ENCODE measurements around the gene MEOX2. TPM values are rescaled to one million over a fixed set of nuclear protein-coding genes. Genes with fewer than 3 reads are reported as not detected.

MEOX2 gene
- total RNA-seq, 1 donor from 2014 or later = 3.0 TPM

GRCh38 chr7:15681186-15681585 is 5.3 kb downstream of the MEOX2 start:
- H3K27me3 Mint-ChIP-seq = peaks cover 46% of the 10 kb centered on the region
- no peaks in the 10 kb centered on the region for H3K36me3 Mint-ChIP-seq
- no peaks in the 10 kb centered on the region for H3K9me3 Mint-ChIP-seq
- H3K4me1 Mint-ChIP-seq (ENCODE audit: unreplicated experiment) = peaks cover 7% of the 10 kb centered on the region
- no peak overlapping the region for H3K27ac Mint-ChIP-seq
- TF ChIP-seq CTCF (conservative IDR thresholded peaks at IDR 0.05) = no peak
- DNase-seq (ENCODE audit: extremely low spot score, unreplicated experiment) = no peak
- H3K4me3 Mint-ChIP-seq = no peak overlapping the region

GRCh38 chr7:15680446-15680845 is 6.0 kb downstream of the MEOX2 start:
- H3K4me1 Mint-ChIP-seq (ENCODE audit: unreplicated experiment) = peaks cover under 1% of the 10 kb centered on the region
- H3K4me3 Mint-ChIP-seq = no peak overlapping the region
- no peaks in the 10 kb centered on the region for H3K36me3 Mint-ChIP-seq
- DNase-seq (ENCODE audit: extremely low spot score, unreplicated experiment) = no peak
- H3K27me3 Mint-ChIP-seq = peaks cover 39% of the 10 kb centered on the region
- H3K9me3 Mint-ChIP-seq = no peaks in the 10 kb centered on the region
- no peak for TF ChIP-seq CTCF (conservative IDR thresholded peaks at IDR 0.05)
- no peak overlapping the region for H3K27ac Mint-ChIP-seq

GRCh38 chr7:15679306-15679705 is 7.2 kb downstream of the MEOX2 start:
- Mint-ChIP-seq H3K9me3 (no peaks in the 10 kb centered on the region), H3K36me3 (no peaks in the 10 kb centered on the region), H3K4me1 (ENCODE audit: unreplicated experiment) (no peaks in the 10 kb centered on the region), H3K27ac (no peak overlapping the region), H3K4me3 (no peak overlapping the region), H3K27me3 (peaks cover 27% of the 10 kb centered on the region)
- DNase-seq (ENCODE audit: extremely low spot score, unreplicated experiment) = no peak
- no peak for TF ChIP-seq CTCF (conservative IDR thresholded peaks at IDR 0.05)

GRCh38 chr7:15678653-15679052 is 7.8 kb downstream of the MEOX2 start:
- H3K27ac Mint-ChIP-seq = no peak overlapping the region
- no peak overlapping the region for H3K4me3 Mint-ChIP-seq
- H3K27me3 Mint-ChIP-seq = peaks cover 21% of the 10 kb centered on the region
- DNase-seq (ENCODE audit: extremely low spot score, unreplicated experiment) = no peak
- H3K4me1 Mint-ChIP-seq (ENCODE audit: unreplicated experiment) = no peaks in the 10 kb centered on the region
- TF ChIP-seq CTCF (conservative IDR thresholded peaks at IDR 0.05) = no peak
- no peaks in the 10 kb centered on the region for H3K9me3 Mint-ChIP-seq
- H3K36me3 Mint-ChIP-seq = no peaks in the 10 kb centered on the region

GRCh38 chr7:15675379-15675778 is 11.1 kb downstream of the MEOX2 start:
- no peaks in the 10 kb centered on the region for H3K4me1 Mint-ChIP-seq (ENCODE audit: unreplicated experiment)
- H3K27ac Mint-ChIP-seq = no peak overlapping the region
- H3K27me3 Mint-ChIP-seq = peaks cover under 1% of the 10 kb centered on the region
- TF ChIP-seq CTCF (conservative IDR thresholded peaks at IDR 0.05) = no peak
- no peaks in the 10 kb centered on the region for H3K36me3 Mint-ChIP-seq
- no peaks in the 10 kb centered on the region for H3K9me3 Mint-ChIP-seq
- no peak overlapping the region for H3K4me3 Mint-ChIP-seq
- no peak for DNase-seq (ENCODE audit: extremely low spot score, unreplicated experiment)

- no peaks in the 10 kb centered on the region for H3K9me3 Mint-ChIP-seq
- H3K4me1 Mint-ChIP-seq (ENCODE audit: unreplicated experiment) = no peaks in the 10 kb centered on the region
- no peaks in the 10 kb centered on the region for H3K36me3 Mint-ChIP-seq
- DNase-seq (ENCODE audit: extremely low spot score, unreplicated experiment) = no peak
- no peak overlapping the region for H3K4me3 Mint-ChIP-seq
- no peak overlapping the region for H3K27ac Mint-ChIP-seq
- no peak for TF ChIP-seq CTCF (conservative IDR thresholded peaks at IDR 0.05)
- H3K27me3 Mint-ChIP-seq = no peaks in the 10 kb centered on the region
Measured at GRCh38 chr7:15674586-15674985, 11.9 kb downstream of the MEOX2 start.
